HUES48 (cell line): Measurements from ENCODE around the gene GFPT2.

Source experiments
- H3K27ac ChIP-seq: one replicate; pipeline ENCODE4 v1.7.0; 2013; ENCODE audit warnings: low read depth, low read length, inconsistent platforms
- H3K27me3 ChIP-seq: 2 replicates; pipeline ENCODE4 v1.6.1; 2013; ENCODE audit warnings: mild to moderate bottlenecking, low read length; ENCODE audit not compliant: control insufficient read depth, insufficient read depth
- H3K36me3 ChIP-seq: 2 replicates; pipeline ENCODE4 v1.6.1; 2013; ENCODE audit warnings: low read length; ENCODE audit not compliant: control insufficient read depth, insufficient read depth
- H3K4me1 ChIP-seq: 2 replicates; pipeline ENCODE4 v1.6.1; 2013; ENCODE audit warnings: mild to moderate bottlenecking, low read length; ENCODE audit not compliant: control insufficient read depth, insufficient read depth
- H3K4me3 ChIP-seq: 2 replicates; pipeline ENCODE4 v1.5.1; 2013; ENCODE audit warnings: mild to moderate bottlenecking, low read depth, low read length
- H3K9ac ChIP-seq: 2 replicates; pipeline ENCODE4 v1.6.1; 2013; ENCODE audit warnings: mild to moderate bottlenecking, low read depth, low read length, moderate library complexity
- H3K9me3 ChIP-seq: 2 replicates; pipeline ENCODE4 v1.6.1; 2013; ENCODE audit warnings: low read length; ENCODE audit not compliant: control insufficient read depth, insufficient read depth

GFPT2 gene

DNA sequence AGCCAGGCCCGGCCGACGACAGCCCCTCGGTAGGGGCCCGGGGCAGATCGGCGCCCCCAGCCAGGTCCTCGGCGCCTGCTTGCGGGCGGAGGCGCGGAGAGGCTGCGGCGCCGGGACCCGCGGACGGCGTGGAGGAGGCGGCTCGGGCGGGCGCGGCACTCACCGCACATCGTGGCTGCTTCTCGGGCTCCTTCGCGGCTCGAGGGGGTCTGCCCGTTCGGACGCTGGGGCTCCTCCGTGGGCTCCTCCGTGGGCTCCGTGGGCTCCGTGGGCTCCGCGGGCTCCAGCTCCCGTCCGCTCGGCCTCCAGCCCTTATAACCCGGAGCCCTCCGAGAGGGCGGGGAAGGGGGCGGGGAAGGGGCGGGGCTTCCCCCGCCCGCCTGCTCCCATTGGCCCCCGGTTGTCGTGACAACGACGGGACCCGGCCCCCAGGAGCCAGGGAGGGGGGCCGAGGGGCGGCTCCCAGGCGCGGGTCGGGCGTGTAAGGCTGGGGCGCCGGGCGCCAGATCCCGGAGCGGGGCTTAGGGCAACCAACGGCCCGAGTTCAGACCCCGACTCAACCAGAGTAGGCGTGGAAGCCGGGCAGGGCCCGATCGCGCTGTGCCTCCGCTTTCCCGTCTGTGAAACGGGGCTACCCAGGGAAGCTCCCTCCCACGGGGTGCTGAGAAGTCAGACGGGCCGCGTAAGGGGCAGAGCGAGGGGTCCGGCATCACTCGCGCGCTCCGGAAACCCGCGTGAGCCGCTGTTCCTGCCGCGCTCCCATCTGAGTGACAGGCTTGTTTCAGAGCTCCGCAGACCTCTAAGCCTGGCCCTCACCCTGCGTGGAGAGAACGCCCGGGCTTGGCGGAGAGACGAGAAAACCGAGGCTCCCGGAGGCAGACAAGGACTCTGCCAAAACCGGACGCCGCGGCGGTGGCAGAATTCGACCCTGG lies at the start of gene GFPT2:
TSS of gene GFPT2 (minus strand) at position 289 of the 932 bp plus-strand sequence. CDS start at position 170, 119 bp downstream.
- H3K9ac ChIP-seq: peak within 1 kb of the TSS; percentile 56
- peaks cover 35% of the 10 kb centered on the region for H3K4me1 ChIP-seq
- H3K9me3 ChIP-seq: no peaks in the 10 kb centered on the region
- H3K36me3 ChIP-seq: peaks cover 15% of the 10 kb centered on the region
- H3K27me3 ChIP-seq: peaks cover 28% of the 10 kb centered on the region
- H3K27ac ChIP-seq: peak within 1 kb of the TSS; percentile 20
- H3K4me3 ChIP-seq: peak within 1 kb of the TSS; percentile 90

DNA sequence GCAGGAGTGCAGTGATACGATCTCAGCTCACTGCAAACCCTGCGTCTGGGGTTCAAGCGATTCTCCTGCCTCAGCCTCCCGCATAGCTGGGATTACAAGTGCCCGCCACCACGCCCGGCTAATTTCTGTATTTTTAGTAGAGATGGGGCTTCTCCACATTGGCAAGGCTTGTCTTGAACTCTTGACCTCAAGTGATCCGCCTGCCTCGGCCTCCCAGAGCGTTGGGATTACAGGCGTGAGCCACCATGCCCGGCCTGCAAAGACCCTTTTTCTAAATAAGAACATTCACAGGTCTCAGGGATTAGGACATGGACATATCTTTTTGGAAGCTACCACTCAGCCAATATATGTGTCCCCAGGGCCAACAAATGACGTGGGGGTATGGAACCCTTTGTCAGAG lies 49.6 kb upstream of the GFPT2 start:
- Histone ChIP-seq H3K27ac (no peak overlapping the region), H3K9ac (no peak overlapping the region), H3K36me3 (no peaks in the 10 kb centered on the region), H3K4me3 (no peak overlapping the region), H3K4me1 (no peaks in the 10 kb centered on the region), H3K9me3 (no peaks in the 10 kb centered on the region), H3K27me3 (no peaks in the 10 kb centered on the region)

DNA sequence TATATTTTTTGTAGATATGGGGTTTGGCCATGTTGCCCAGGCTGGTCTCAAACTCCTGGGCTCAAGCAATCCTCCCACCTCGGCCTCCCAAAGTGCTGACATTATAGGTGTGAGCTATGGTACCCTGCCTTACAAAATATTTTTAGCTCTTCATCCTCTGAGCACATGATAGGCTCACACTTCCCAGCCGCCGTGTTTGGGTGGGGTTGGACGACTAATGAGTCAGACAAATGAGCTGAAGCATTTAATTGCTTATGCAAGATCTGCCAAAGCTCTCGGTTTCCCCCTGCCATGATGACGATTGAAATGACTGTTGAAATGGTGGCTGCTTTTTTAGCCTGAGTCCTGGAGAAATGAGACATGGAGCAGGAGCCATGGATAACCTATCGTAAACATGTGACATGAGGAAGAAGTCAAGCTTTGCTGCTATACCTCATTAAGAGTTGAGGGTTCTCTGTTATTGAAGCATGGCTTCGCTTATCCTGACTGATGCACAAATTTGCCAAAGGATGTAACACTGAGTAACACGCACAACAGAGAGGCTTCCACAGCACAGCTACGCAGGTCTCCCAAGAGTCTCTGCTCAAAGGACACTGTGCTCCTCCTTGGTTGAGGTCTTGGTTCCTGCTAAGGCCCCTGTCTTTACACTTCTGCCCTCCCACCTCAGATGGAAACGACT lies 48.2 kb upstream of the GFPT2 start:
- Histone ChIP-seq H3K4me3 (no peak overlapping the region), H3K27me3 (no peaks in the 10 kb centered on the region), H3K36me3 (no peaks in the 10 kb centered on the region), H3K9ac (no peak overlapping the region), H3K27ac (no peak overlapping the region), H3K9me3 (no peaks in the 10 kb centered on the region), H3K4me1 (no peaks in the 10 kb centered on the region)

DNA sequence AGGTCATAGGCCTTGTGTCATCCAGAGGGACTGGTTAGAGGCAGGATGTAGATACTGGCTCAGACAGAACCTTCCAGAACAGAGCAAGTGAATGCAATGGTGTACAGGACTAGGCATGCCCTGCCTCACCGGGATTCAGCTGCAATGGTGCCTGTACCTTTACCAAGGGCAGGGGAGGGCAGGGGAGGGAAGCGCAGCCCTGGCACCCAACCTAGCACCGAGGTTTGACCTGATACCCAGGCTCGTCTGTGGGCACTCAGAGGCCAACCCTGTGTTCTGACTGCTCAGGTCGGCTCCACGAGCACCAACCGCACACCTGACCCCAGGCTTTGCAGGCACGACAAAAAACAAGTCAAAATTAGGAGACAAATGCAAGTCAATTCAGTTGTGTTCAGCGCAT lies 47.3 kb upstream of the GFPT2 start:
- Histone ChIP-seq H3K27ac (no peak overlapping the region), H3K4me1 (no peaks in the 10 kb centered on the region), H3K36me3 (no peaks in the 10 kb centered on the region), H3K4me3 (no peak overlapping the region), H3K27me3 (no peaks in the 10 kb centered on the region), H3K9ac (no peak overlapping the region), H3K9me3 (no peaks in the 10 kb centered on the region)

DNA sequence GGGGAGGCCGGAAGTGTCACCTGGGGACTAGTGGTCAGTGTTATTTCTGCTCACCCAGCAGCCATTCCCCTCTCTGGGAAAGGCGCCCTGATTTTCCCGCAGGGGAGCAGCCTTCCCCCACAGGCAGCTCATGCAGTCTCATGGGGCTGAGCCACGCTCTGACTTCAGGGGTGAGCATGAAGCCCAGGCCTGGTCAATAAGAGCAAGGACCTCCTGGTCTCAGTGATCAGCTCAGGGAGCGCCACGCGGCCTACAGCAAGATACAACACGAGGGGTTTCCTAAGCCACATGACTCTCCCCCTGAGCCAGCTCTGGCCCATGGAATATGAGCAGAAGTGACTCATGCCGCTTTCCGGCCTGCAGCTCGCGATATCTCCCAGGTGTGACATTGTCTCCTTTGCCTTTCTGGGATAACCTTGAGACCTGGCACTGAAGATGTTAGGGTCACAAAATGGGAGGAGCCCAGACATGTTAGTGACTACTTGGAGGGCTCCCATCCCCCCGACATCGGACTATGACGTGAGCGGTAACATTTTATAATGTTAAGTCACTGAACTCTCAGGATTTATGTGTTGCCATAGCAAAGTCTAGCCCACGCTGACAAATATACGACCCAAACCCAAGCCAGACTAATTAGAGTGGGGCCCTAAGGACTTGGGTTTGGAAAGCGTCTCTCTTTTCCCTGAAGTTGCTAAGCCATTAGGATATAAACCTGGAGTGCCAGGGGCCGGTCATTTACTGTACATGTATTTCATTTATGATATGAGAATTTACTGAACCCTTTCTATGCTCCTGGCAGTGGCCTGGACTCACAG lies 46.5 kb upstream of the GFPT2 start:
- Histone ChIP-seq H3K36me3 (no peaks in the 10 kb centered on the region), H3K27ac (no peak overlapping the region), H3K27me3 (no peaks in the 10 kb centered on the region), H3K4me1 (no peaks in the 10 kb centered on the region), H3K9ac (no peak overlapping the region), H3K9me3 (no peaks in the 10 kb centered on the region), H3K4me3 (no peak overlapping the region)

DNA sequence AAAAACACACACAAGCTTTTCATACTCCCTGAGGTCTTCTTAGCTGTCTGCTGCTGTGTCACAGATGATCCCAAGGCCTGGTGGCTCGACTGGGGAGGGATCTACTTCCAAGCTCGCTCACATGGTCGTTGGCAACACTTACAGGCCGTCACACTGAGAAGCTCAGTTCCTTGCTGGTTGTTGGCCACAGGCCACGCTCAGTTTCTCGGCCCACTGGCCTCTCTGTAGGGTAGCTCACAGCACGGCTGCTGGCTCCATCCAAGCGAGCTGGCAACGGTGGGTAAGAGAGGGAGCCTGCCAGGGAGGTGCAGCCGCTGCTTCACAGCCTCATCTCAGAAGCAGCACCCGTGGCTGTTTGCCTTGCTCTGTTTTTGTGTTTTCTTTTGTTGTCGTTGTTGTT lies 43.8 kb upstream of the GFPT2 start:
- Histone ChIP-seq H3K4me3 (no peak overlapping the region), H3K9me3 (no peaks in the 10 kb centered on the region), H3K27me3 (no peaks in the 10 kb centered on the region), H3K4me1 (no peaks in the 10 kb centered on the region), H3K9ac (no peak overlapping the region), H3K36me3 (no peaks in the 10 kb centered on the region), H3K27ac (no peak overlapping the region)

DNA sequence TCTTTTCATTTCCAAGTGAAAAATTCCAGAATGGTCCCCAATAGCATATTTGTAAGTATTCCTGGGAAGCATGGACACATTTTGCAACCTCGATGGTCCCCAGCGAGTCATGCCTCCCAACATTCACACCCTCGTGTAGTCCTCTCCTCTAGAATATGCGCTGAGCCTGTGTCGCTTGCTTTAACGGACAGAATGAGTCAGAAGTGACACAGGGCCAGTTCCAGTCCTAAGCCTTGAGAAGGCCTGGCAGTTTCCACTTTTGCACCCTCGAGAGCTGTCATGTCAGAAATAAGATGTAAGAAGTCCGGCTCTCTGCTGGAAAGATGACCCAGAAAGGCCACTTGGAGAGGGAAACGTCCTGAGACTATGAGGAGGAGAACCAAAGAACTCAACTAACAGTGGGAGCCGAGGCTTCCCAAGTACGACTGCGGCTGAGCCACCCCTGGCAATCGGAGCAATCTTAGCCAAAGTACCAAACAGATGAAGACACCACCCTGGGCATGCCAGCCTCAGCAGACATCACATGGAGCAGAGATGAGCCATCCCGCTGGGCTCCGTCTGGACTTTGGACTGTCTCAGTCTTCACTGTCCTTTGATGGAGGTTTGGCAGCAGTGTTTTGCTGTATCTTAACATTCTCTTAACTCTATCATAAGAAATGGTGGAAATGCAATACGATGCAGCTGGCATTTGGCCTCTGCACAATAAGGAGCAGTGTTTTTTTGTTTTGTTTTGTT lies 42.6 kb upstream of the GFPT2 start:
- Histone ChIP-seq H3K36me3 (no peaks in the 10 kb centered on the region), H3K27me3 (no peaks in the 10 kb centered on the region), H3K4me3 (no peak overlapping the region), H3K4me1 (no peaks in the 10 kb centered on the region), H3K9ac (no peak overlapping the region), H3K9me3 (no peaks in the 10 kb centered on the region), H3K27ac (no peak overlapping the region)

DNA sequence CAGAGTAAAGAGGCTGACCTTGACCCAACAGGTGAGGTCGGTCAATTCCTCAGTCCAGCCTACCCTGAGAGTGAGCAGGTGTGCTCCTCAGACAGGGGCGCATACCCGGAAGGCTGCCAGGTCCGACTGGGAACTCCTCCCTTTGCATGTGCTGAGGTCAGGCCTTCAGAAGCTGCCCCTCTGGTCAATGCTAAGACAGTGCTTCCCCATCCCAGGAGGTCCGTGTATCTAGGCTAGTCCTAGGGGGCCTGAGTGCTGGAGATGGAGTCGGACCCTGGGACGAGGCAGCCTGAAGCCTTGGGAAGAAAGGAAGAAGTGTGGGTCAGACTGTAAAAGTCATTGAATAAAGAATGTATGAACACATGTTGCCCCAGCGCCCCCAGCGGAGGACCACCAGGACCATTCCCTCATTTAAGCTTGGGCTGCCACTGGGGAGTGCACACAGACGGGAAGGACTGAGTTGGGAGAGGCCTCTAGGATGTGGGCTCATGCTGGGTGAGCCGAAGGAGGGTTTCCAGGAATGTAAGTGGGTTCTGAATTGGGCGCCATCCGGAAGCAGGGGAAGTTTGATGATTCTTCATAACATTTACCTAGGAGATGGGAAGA lies 41.0 kb upstream of the GFPT2 start:
- Histone ChIP-seq H3K27me3 (no peaks in the 10 kb centered on the region), H3K9ac (no peak overlapping the region), H3K36me3 (no peaks in the 10 kb centered on the region), H3K4me1 (no peaks in the 10 kb centered on the region), H3K4me3 (no peak overlapping the region), H3K27ac (no peak overlapping the region), H3K9me3 (no peaks in the 10 kb centered on the region)

DNA sequence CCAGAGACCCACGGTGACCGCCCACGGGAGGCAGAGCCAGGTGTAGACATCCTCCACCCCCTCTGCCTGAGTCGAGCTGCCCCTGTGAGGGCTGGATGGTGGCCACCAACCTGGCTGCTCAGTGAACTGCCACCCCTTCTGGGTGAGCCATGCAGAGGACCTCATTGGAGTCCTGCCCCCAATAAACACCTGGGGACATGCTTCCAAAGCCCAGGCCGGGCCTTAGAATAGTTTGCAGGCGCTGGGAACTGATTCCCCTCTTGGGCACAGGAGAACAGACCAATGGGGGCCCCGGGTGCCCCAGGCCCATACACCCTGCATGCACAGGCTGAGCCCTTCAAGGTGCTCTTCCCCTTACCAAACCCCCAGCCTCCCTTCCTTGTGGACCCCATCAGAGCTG lies 38.1 kb upstream of the GFPT2 start:
- Histone ChIP-seq H3K9me3 (no peaks in the 10 kb centered on the region), H3K9ac (no peak overlapping the region), H3K36me3 (no peaks in the 10 kb centered on the region), H3K4me1 (peaks cover 4% of the 10 kb centered on the region; the same call in 1 of the 2 replicates), H3K27ac (no peak overlapping the region), H3K4me3 (no peak overlapping the region), H3K27me3 (no peaks in the 10 kb centered on the region)
